B cell (primary cell): ENCODE data around the gene DEAF1. TPM values are rescaled to one million over a fixed set of nuclear protein-coding genes. Genes with fewer than 3 reads are reported as not detected.

ENCODE experiments used
- ATAC-seq: fragments of 200-7000 bp; cut with Tn5 transposase; one replicate; pipeline ENCODE4 v1.10.0; 2021; ENCODE audit warnings: low read depth, mild to moderate bottlenecking, moderate number of reproducible peaks, moderate library complexity
- CTCF ChIA-PET: fragments of 350-600 bp; sonication (Branson Sonifier 250); formaldehyde crosslinking; loops from one replicate; lab custom pipeline; 2021; ENCODE audit warnings: antibody characterized with exemption, inconsistent platforms; lab: Charles Lee
- POLR2A ChIA-PET: fragments of 350-600 bp; sonication (Branson Sonifier 250); formaldehyde crosslinking; loops from one replicate; lab custom pipeline; 2021; ENCODE audit warnings: antibody characterized with exemption; lab: Charles Lee
- DNase-seq: peaks from one replicate; pipeline ENCODE4 v3.0.0; 2013
- H2AFZ ChIP-seq: 2 replicates; pipeline ENCODE4 v1.6.1; 2012; ENCODE audit warnings: mild to moderate bottlenecking, low read depth, low read length; ENCODE audit not compliant: insufficient read depth, poor library complexity, severe bottlenecking
- H3K27ac ChIP-seq, 2 donors: 1 replicate in 1 of 2; 2 replicates in 1 of 2; pipeline ENCODE4 v1.5.1; 2012 to 2013; ENCODE audit warnings: low read length in 2 of 2, mild to moderate bottlenecking in 2 of 2, moderate library complexity in 1 of 2
- H3K27me3 ChIP-seq, 4 experiments: fragments of 200-600 bp in 1 of 4; sonication (generic) in 1 of 4; replicated peaks in 1 of 4; 1 replicate in 2 of 4; 2 replicates in 2 of 4; pipeline versions ENCODE4 v1.6.1 to v1.7.0; 2013 to 2016; ENCODE audit warnings: low read length in 3 of 4, mild to moderate bottlenecking in 2 of 4, mixed read lengths in 1 of 4, moderate library complexity in 1 of 4; ENCODE audit not compliant: insufficient read depth in 4 of 4, control insufficient read depth in 3 of 4; ENCODE audit errors: control extremely low read depth in 1 of 4
- H3K36me3 ChIP-seq, 2 experiments: replicated peaks in 1 of 2; 1 replicate in 1 of 2; 2 replicates in 1 of 2; pipeline versions ENCODE4 v1.6.1 to v1.7.1; 2013; ENCODE audit warnings: low read length in 1 of 2; ENCODE audit not compliant: insufficient read depth in 2 of 2, control insufficient read depth in 1 of 2; ENCODE audit errors: control extremely low read depth in 1 of 2, extremely low read depth in 1 of 2
- H3K4me1 ChIP-seq, 2 donors: fragments of 200-600 bp in 1 of 2; sonication (generic) in 1 of 2; 1 replicate in 1 of 2; 2 replicates in 1 of 2; pipeline versions ENCODE4 v1.5.1 to v1.6.1; 2013 to 2017; ENCODE audit warnings: low read length in 2 of 2; ENCODE audit not compliant: control insufficient read depth in 2 of 2, insufficient read depth in 2 of 2
- H3K4me2 ChIP-seq: replicated peaks from 2 replicates; pipeline ENCODE3; 2012; ENCODE audit warnings: mild to moderate bottlenecking, low read depth, low read length; ENCODE audit not compliant: poor library complexity, severe bottlenecking
- H3K4me3 ChIP-seq, 5 experiments: fragments of 200-600 bp in 1 of 5; sonication (generic) in 1 of 5; 1 replicate in 3 of 5; 2 replicates in 2 of 5; pipeline versions ENCODE4 v1.5.1 to v1.7.0; 2011 to 2016; ENCODE audit warnings: low read length in 4 of 5, mild to moderate bottlenecking in 4 of 5, low read depth in 2 of 5, control low read depth in 1 of 5, moderate library complexity in 1 of 5; ENCODE audit not compliant: insufficient read depth in 1 of 5; ENCODE audit errors: control extremely low read depth in 1 of 5, extremely low read depth in 1 of 5
- H3K79me2 ChIP-seq: fragments of 200-600 bp; sonication (generic); one replicate; pipeline ENCODE4 v1.6.0; 2016; ENCODE audit warnings: low read length; ENCODE audit not compliant: control insufficient read depth, insufficient read depth
- H3K9ac ChIP-seq: fragments of 200-600 bp; sonication (generic); 2 replicates; pipeline ENCODE4 v1.6.1; 2017; ENCODE audit warnings: mild to moderate bottlenecking, low read length, moderate library complexity
- H3K9me3 ChIP-seq, 3 donors: one replicate each; pipeline versions ENCODE4 v1.6.1 to v1.7.1; 2013; ENCODE audit warnings: low read length in 2 of 3; ENCODE audit not compliant: control insufficient read depth in 2 of 3, insufficient read depth in 1 of 3; ENCODE audit errors: control extremely low read depth in 1 of 3
- H4K20me1 ChIP-seq: 2 replicates; pipeline ENCODE4 v1.6.0; 2012; ENCODE audit warnings: mild to moderate bottlenecking, low read length; ENCODE audit not compliant: insufficient read depth, control insufficient read depth, poor library complexity, severe bottlenecking
- H3K27ac Mint-ChIP-seq: one replicate; pipeline ENCODE4 v1.8.0; 2021; ENCODE audit warnings: mixed read lengths
- H3K27me3 Mint-ChIP-seq: one replicate; pipeline ENCODE4 v1.8.0; 2021; ENCODE audit warnings: mixed read lengths
- H3K4me1 Mint-ChIP-seq: one replicate; pipeline ENCODE4 v1.8.0; 2021; ENCODE audit warnings: mixed read lengths
- H3K4me3 Mint-ChIP-seq: one replicate; pipeline ENCODE4 v1.8.0; 2021; ENCODE audit warnings: mixed read lengths
- H3K9me3 Mint-ChIP-seq: one replicate; pipeline ENCODE4 v1.8.0; 2022; ENCODE audit warnings: mixed read lengths; ENCODE audit not compliant: insufficient read depth
- CTCF ChIP-seq: fragments of 200-600 bp; IDR thresholded peaks from one replicate; pipeline ENCODE4 v1.8.0; 2022; ENCODE audit warnings: antibody characterized with exemption, mild to moderate bottlenecking
- EZH2 ChIP-seq: IDR thresholded peaks from 2 replicates; pipeline ENCODE4 v1.6.1; 2012; ENCODE audit warnings: borderline replicate concordance, low read depth, mild to moderate bottlenecking, moderate library complexity, low read length; ENCODE audit not compliant: insufficient read depth, poor library complexity, severe bottlenecking
- WGBS: methylation state at CpG from one replicate; pipeline ENCODE4 v1.1.5; 2013; ENCODE audit warnings: missing lambda C conversion rate; ENCODE audit not compliant: insufficient coverage; 5-methylcytosine and 5-hydroxymethylcytosine counted together
- intact Hi-C: fragments of 100-400 bp; cut with micrococcal nuclease; formaldehyde crosslinking; loops from one replicate; pipeline ENCODE4 v1.10.0; 2022
- polyA plus RNA-seq: library from polyadenylated mRNA; depleted of rRNA; stranded (reverse); fragments of >200 nt; gene quantifications from 2 replicates; pipeline ENCODE4 v1.2.3, GENCODE V29; 2012
- total RNA-seq, 2 donors: library from RNA; stranded (reverse); fragments of 120-200 nt in 1 of 2; gene quantifications; 1 replicate in 1 of 2; 2 replicates in 1 of 2; pipeline versions ENCODE4 v1.2.3 to v1.2.4, GENCODE V29; 2013 to 2022

Gene DEAF1
- total and polyA plus RNA-seq, 2 donors (not counting 1 experiment from before 2014, with no cell fraction given) = 31.8 to 53.6 TPM

- WGBS = 97% methylated on average over 17 of the region's 17 CpGs
- ChIA-PET CTCF (interaction anchor here (1.3 kb wide), 1 partner anchor 12 kb away, joined by 3 read pairs; no protein-coding TSS in a partner anchor), POLR2A (no interaction called here)
- Histone ChIP-seq H3K4me1 (no peaks in the 10 kb centered on the region), H3K4me2 (no peak overlapping the region), H3K9ac (no peak overlapping the region), H3K36me3 (peaks cover 0 to 31% of the 10 kb centered on the region in 2 experiments), H3K27me3 (no peaks in the 10 kb centered on the region), H4K20me1 (no peaks in the 10 kb centered on the region), H3K79me2 (no peaks in the 10 kb centered on the region), H3K4me3 (no peak overlapping the region), H3K9me3 (no peaks in the 10 kb centered on the region), H2AFZ (no peak overlapping the region), H3K27ac (no peak overlapping the region)
- DNase-seq (no peak), ATAC-seq (no peak)
- Mint-ChIP-seq H3K9me3 (no peaks in the 10 kb centered on the region), H3K27me3 (no peaks in the 10 kb centered on the region), H3K27ac (no peak overlapping the region), H3K4me1 (no peaks in the 10 kb centered on the region), H3K4me3 (no peak overlapping the region)
- no peak for TF ChIP-seq CTCF
- TF ChIP-seq EZH2 = no peak
- intact Hi-C loops = no loop called here
These were observed 20.6 kb downstream of the DEAF1 start for GRCh38 chr11:674406-674805.

- Histone ChIP-seq H3K4me3 (no peak overlapping the region), H3K27me3 (no peaks in the 10 kb centered on the region), H3K9ac (no peak overlapping the region), H2AFZ (no peak overlapping the region), H3K4me1 (no peaks in the 10 kb centered on the region), H3K79me2 (no peaks in the 10 kb centered on the region), H3K36me3 (peaks cover 0 to 31% of the 10 kb centered on the region in 2 experiments), H3K27ac (no peak overlapping the region), H3K4me2 (no peak overlapping the region), H3K9me3 (no peaks in the 10 kb centered on the region), H4K20me1 (no peaks in the 10 kb centered on the region)
- POLR2A ChIA-PET = interaction anchor here (0.9 kb wide), 1 partner anchor 50 kb away, joined by 3 read pairs; no protein-coding TSS in a partner anchor
- no peaks in the 10 kb centered on the region for H3K9me3 Mint-ChIP-seq
- DNase-seq (no peak), ATAC-seq (no peak)
- no peak overlapping the region for H3K27ac Mint-ChIP-seq
- CTCF ChIA-PET = no interaction called here
- TF ChIP-seq EZH2 (no peak), CTCF (no peak)
- no peaks in the 10 kb centered on the region for H3K27me3 Mint-ChIP-seq
- 99% methylated on average over 8 of the region's 8 CpGs for WGBS
- H3K4me3 Mint-ChIP-seq = no peak overlapping the region
- no peaks in the 10 kb centered on the region for H3K4me1 Mint-ChIP-seq
- intact Hi-C loops = no loop called here
These were observed 21.2 kb downstream of the DEAF1 start for GRCh38 chr11:673866-674265.
